GM12878 (cell line): ENCODE results near the gene ELK3. TPM values are rescaled to one million over a fixed set of nuclear protein-coding genes. Genes with fewer than 3 reads are reported as not detected.

ENCODE experiments used
- ATAC-seq: fragments of 200-7000 bp; cut with Tn5 transposase; 3 replicates; pipeline ENCODE4 v1.9.1; 2020; ENCODE audit warnings: mild to moderate bottlenecking, moderate library complexity
- BruUV-seq: library from RNA; stranded (reverse); fragments of 400-500 nt; replicated peaks from 2 replicates; lab custom pipeline; 2021; lab: Mats Ljungman, UMichigan
- CTCF ChIA-PET: fragments of 300-600 bp; sonication (Branson Sonifier 250); formaldehyde crosslinking; extraction: SDS; loops from one replicate; lab custom pipeline; 2021; ENCODE audit warnings: inconsistent platforms; lab: Yijun Ruan, JAX
- POLR2A ChIA-PET: fragments of 350-600 bp; formaldehyde crosslinking; extraction: SDS; loops from one replicate; lab custom pipeline; 2021; ENCODE audit warnings: inconsistent platforms; lab: Charles Lee
- RAD21 ChIA-PET: fragments of 300-600 bp; sonication (Branson Sonifier 250); formaldehyde crosslinking; loops from one replicate; lab custom pipeline; 2023; ENCODE audit warnings: antibody characterized with exemption; ENCODE audit not compliant: unreplicated experiment; lab: Charles Lee
- SMC1A ChIA-PET: fragments of 300-600 bp; sonication (Branson Sonifier 250); formaldehyde crosslinking; loops from one replicate; lab custom pipeline; 2023; ENCODE audit not compliant: unreplicated experiment, uncharacterized antibody; lab: Charles Lee
- DNase-seq: peaks from one replicate; pipeline ENCODE4 v3.0.0-alpha.2; 2011; ENCODE audit warnings: low read depth, low spot score
- FAIRE-seq: peaks from 3 replicates; lab custom pipeline; 2011; peaks lifted over from hg19 to GRCh38; lab: Jason Lieb, UNC
- H2AFZ ChIP-seq: 2 replicates; pipeline ENCODE4 v1.6.0; 2011; ENCODE audit warnings: low read depth, low read length, control low read depth; ENCODE audit not compliant: control insufficient read depth
- H3K27ac ChIP-seq: 2 replicates; pipeline ENCODE4 v1.5.1; 2011; ENCODE audit warnings: control low read depth; ENCODE audit not compliant: control insufficient read depth, insufficient read depth
- H3K27me3 ChIP-seq, 2 experiments: replicated peaks in 1 of 2; 2 replicates each; pipeline versions ENCODE4 v1.6.0 to v1.6.1; 2011; ENCODE audit warnings: low read length in 1 of 2; ENCODE audit not compliant: control insufficient read depth in 2 of 2, insufficient read depth in 2 of 2
- H3K36me3 ChIP-seq, 2 experiments: 2 replicates each; pipeline ENCODE4 v1.5.1; 2011; ENCODE audit warnings: low read length in 1 of 2; ENCODE audit not compliant: control insufficient read depth in 2 of 2, insufficient read depth in 2 of 2
- H3K4me1 ChIP-seq: 2 replicates; pipeline ENCODE4 v1.6.1; 2011; ENCODE audit warnings: mild to moderate bottlenecking, low read length, moderate library complexity, mixed read lengths; ENCODE audit not compliant: control insufficient read depth, insufficient read depth
- H3K4me2 ChIP-seq: 2 replicates; pipeline ENCODE4 v1.6.0; 2011; ENCODE audit warnings: control low read depth; ENCODE audit not compliant: control insufficient read depth, insufficient read depth
- H3K4me3 ChIP-seq: fragments of 200-600 bp; sonication (generic); 2 replicates; pipeline ENCODE4 v1.5.1; 2016
- H3K79me2 ChIP-seq: 2 replicates; pipeline ENCODE4 v1.6.0; 2011; ENCODE audit warnings: low read length; ENCODE audit not compliant: control insufficient read depth, insufficient read depth
- H3K9ac ChIP-seq: 2 replicates; pipeline ENCODE4 v1.8.0; 2011; ENCODE audit warnings: low read length, control low read depth, mixed read lengths; ENCODE audit not compliant: control insufficient read depth, insufficient read depth
- H3K9me3 ChIP-seq: replicated peaks from 3 replicates; pipeline ENCODE4 v1.5.1; 2011; ENCODE audit warnings: mild to moderate bottlenecking, low read length; ENCODE audit not compliant: control insufficient read depth, insufficient read depth
- H4K20me1 ChIP-seq: 2 replicates; pipeline ENCODE4 v1.6.0; 2011; ENCODE audit not compliant: control insufficient read depth, insufficient read depth
- BMI1 ChIP-seq: fragments of 450-650 bp; IDR thresholded peaks from 2 replicates; pipeline ENCODE4 v1.6.1; 2016; ENCODE audit warnings: mild to moderate bottlenecking, moderate library complexity, borderline replicate concordance
- EGR1 ChIP-seq, 2 experiments: IDR thresholded peaks; 1 replicate in 1 of 2; 2 replicates in 1 of 2; pipeline ENCODE4 v1.6.1; 2011 to 2012; ENCODE audit warnings: low read depth in 2 of 2, low read length in 2 of 2, borderline replicate concordance in 1 of 2, mild to moderate bottlenecking in 1 of 2, moderate library complexity in 1 of 2
- GABPA ChIP-seq: IDR thresholded peaks from 2 replicates; pipeline ENCODE4 v1.6.1; 2014; ENCODE audit warnings: antibody characterized with exemption, low read depth, mild to moderate bottlenecking, inconsistent platforms
- IKZF2 ChIP-seq, 2 experiments: fragments of 450-650 bp; IDR thresholded peaks; 2 replicates each; pipeline ENCODE4 v1.6.1; 2017; ENCODE audit warnings: mild to moderate bottlenecking in 2 of 2, moderate library complexity in 2 of 2
- POLR2AphosphoS5 ChIP-seq: IDR thresholded peaks from 2 replicates; pipeline ENCODE4 v1.6.1; 2011; ENCODE audit warnings: mild to moderate bottlenecking, low read length, inconsistent platforms
- RAD51 ChIP-seq: fragments of 450-650 bp; IDR thresholded peaks from 2 replicates; pipeline ENCODE4 v1.6.1; 2016; ENCODE audit warnings: moderate library complexity, mild to moderate bottlenecking, inconsistent platforms
- SIN3A ChIP-seq: IDR thresholded peaks from 2 replicates; pipeline ENCODE4 v1.6.1; 2012; ENCODE audit warnings: low read depth, low read length, improper control_type of control experiment
- SREBF1 ChIP-seq: IDR thresholded peaks from 2 replicates; pipeline ENCODE4 v1.6.1; 2012; ENCODE audit warnings: mild to moderate bottlenecking, low read length
- TAF1 ChIP-seq: IDR thresholded peaks from 2 replicates; pipeline ENCODE4 v1.6.1; 2011; ENCODE audit warnings: mild to moderate bottlenecking, low read depth, low read length, borderline replicate concordance
- WGBS: methylation state at CpG from one replicate; pipeline ENCODE4 v1.1.6; 2016; ENCODE audit warnings: low lambda C conversion rate; ENCODE audit not compliant: insufficient replicate concordance, insufficient coverage; ENCODE audit errors: missing lambda C conversion rate; 5-methylcytosine and 5-hydroxymethylcytosine counted together
- in situ Hi-C: fragments of 300-500 bp; cut with MboI; formaldehyde crosslinking; loops from 9 replicates; pipeline ENCODE4 v1.14.3; 2018; ENCODE audit warnings: mixed read lengths
- intact Hi-C: fragments of 100-400 bp; cut with micrococcal nuclease; formaldehyde crosslinking; loops from one replicate; pipeline ENCODE4 v1.14.2; 2022; ENCODE audit not compliant: unreplicated experiment
- polyA plus RNA-seq, 11 experiments: library from polyadenylated mRNA; depleted of rRNA in 4 of 11; unstranded in 6 of 11; stranded (reverse) in 5 of 11; fragments of >200 nt; fragmentation: Nextera tagmentation in 4 of 11; fragmentation: Illumina TruSeq in 1 of 11; extraction: Ambion mirVana in 4 of 11; extraction: Trizol in 1 of 11; gene quantifications; 1 replicate in 1 of 11; 2 replicates in 10 of 11; pipeline versions ENCODE4 v1.2.1 to v1.2.3, GENCODE V29; 2011 to 2016; ENCODE audit warnings: inconsistent platforms in 2 of 11, missing spikeins in 2 of 11, low read depth in 1 of 11
- total RNA-seq, 4 experiments: library from RNA; depleted of rRNA in 3 of 4; stranded (reverse); fragments of >200 nt in 3 of 4; fragmentation: Illumina TruSeq in 1 of 4; extraction: Trizol in 1 of 4; gene quantifications; 2 replicates each; pipeline versions ENCODE4 v1.2.1 to v1.2.3, GENCODE V29; 2013 to 2021
- TF ChIP-seq, protein P1 (sequence below): IDR thresholded peaks from 2 replicates; pipeline ENCODE4 v1.6.1; 2012; ENCODE audit warnings: improper control_type of control experiment, low read depth, low read length; ENCODE audit not compliant: insufficient replicate concordance
- TF ChIP-seq, protein P2 (sequence below): IDR thresholded peaks from 2 replicates; pipeline ENCODE4 v1.6.1; 2012; ENCODE audit warnings: low read depth, low read length, improper control_type of control experiment

The ELK3 gene
- total and polyA plus RNA-seq, 10 of the 15 experiments (the other 5 are each of a cell fraction or from before 2014, with no cell fraction given) = 0.37 to 4.8 (median 0.88) TPM

GRCh38 chr12:96314723-96315122 is 120.5 kb downstream of the ELK3 start:
- H3K9ac ChIP-seq = no peak overlapping the region
- intact Hi-C loops (no loop called here), in situ Hi-C loops (no loop called here)
- ChIA-PET RAD21 (interaction anchor here (3.1 kb wide), 1 partner anchor 83 kb away, joined by 21 read pairs; no protein-coding TSS in a partner anchor), CTCF (interaction anchor here (0.9 to 1.6 kb wide), 6 partner anchors 8 to 86 kb away, joined by 3 to 6 read pairs (median 4); partner anchors contain the start of gene CDK17), SMC1A (interaction anchor here (0.8 to 2.9 kb wide), 5 partner anchors 33 to 202 kb away, joined by 3 to 27 read pairs (median 5); partner anchors contain the start of gene CDK17), POLR2A (interaction anchor here (0.9 kb wide), 1 partner anchor 85 kb away, joined by 3 read pairs; no protein-coding TSS in a partner anchor)
- peaks cover 18% of the 10 kb centered on the region for H3K4me1 ChIP-seq
- peak; percentile 24; the same call in 1 of the 3 replicates for ATAC-seq
- DNase-seq = no peak
- no peaks in the 10 kb centered on the region; a peak in 1 of 4 replicates for H3K36me3 ChIP-seq
- H2AFZ ChIP-seq = no peak overlapping the region
- 69% methylated on average over 2 of the region's 2 CpGs for WGBS
- H3K27ac ChIP-seq = peak overlapping the region; percentile 18; the same call in 1 of the 2 replicates
- FAIRE-seq = no peak
- H3K4me3 ChIP-seq = no peak overlapping the region
- no peaks in the 10 kb centered on the region for H4K20me1 ChIP-seq
- no TSS peak for BruUV-seq
- TF ChIP-seq IKZF2 (IDR thresholded peaks at IDR 0.05) = no peak
- TF ChIP-seq SIN3A = no peak
- TF ChIP-seq GABPA = no peak
- TF ChIP-seq TAF1 = no peak
- TF ChIP-seq, protein P1, sequence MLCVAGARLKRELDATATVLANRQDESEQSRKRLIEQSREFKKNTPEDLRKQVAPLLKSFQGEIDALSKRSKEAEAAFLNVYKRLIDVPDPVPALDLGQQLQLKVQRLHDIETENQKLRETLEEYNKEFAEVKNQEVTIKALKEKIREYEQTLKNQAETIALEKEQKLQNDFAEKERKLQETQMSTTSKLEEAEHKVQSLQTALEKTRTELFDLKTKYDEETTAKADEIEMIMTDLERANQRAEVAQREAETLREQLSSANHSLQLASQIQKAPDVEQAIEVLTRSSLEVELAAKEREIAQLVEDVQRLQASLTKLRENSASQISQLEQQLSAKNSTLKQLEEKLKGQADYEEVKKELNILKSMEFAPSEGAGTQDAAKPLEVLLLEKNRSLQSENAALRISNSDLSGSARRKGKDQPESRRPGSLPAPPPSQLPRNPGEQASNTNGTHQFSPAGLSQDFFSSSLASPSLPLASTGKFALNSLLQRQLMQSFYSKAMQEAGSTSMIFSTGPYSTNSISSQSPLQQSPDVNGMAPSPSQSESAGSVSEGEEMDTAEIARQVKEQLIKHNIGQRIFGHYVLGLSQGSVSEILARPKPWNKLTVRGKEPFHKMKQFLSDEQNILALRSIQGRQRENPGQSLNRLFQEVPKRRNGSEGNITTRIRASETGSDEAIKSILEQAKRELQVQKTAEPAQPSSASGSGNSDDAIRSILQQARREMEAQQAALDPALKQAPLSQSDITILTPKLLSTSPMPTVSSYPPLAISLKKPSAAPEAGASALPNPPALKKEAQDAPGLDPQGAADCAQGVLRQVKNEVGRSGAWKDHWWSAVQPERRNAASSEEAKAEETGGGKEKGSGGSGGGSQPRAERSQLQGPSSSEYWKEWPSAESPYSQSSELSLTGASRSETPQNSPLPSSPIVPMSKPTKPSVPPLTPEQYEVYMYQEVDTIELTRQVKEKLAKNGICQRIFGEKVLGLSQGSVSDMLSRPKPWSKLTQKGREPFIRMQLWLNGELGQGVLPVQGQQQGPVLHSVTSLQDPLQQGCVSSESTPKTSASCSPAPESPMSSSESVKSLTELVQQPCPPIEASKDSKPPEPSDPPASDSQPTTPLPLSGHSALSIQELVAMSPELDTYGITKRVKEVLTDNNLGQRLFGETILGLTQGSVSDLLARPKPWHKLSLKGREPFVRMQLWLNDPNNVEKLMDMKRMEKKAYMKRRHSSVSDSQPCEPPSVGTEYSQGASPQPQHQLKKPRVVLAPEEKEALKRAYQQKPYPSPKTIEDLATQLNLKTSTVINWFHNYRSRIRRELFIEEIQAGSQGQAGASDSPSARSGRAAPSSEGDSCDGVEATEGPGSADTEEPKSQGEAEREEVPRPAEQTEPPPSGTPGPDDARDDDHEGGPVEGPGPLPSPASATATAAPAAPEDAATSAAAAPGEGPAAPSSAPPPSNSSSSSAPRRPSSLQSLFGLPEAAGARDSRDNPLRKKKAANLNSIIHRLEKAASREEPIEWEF = no peak
- TF ChIP-seq POLR2AphosphoS5 = no peak
- TF ChIP-seq BMI1 = no peak
- TF ChIP-seq RAD51 = no peak
- TF ChIP-seq EGR1 (IDR thresholded peaks at IDR 0.05; ENCODE audit: borderline replicate concordance in 1 of 2, low read depth in 2 of 2, low read length in 2 of 2) = no peak
- no peak for TF ChIP-seq SREBF1
- TF ChIP-seq, protein P2, sequence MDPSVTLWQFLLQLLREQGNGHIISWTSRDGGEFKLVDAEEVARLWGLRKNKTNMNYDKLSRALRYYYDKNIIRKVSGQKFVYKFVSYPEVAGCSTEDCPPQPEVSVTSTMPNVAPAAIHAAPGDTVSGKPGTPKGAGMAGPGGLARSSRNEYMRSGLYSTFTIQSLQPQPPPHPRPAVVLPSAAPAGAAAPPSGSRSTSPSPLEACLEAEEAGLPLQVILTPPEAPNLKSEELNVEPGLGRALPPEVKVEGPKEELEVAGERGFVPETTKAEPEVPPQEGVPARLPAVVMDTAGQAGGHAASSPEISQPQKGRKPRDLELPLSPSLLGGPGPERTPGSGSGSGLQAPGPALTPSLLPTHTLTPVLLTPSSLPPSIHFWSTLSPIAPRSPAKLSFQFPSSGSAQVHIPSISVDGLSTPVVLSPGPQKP = no peak
- H3K4me2 ChIP-seq = no peak overlapping the region
- peaks cover 21% of the 10 kb centered on the region for H3K79me2 ChIP-seq
- H3K9me3 ChIP-seq = no peaks in the 10 kb centered on the region
- no peaks in the 10 kb centered on the region for H3K27me3 ChIP-seq
